Hepatic stellate cell (primary cell): Measurements from ENCODE around the gene MYOM1.
"Not testable (repeated sequence)": the region's sequence is repeated elsewhere in the genome, so short reads cannot be mapped to it uniquely, and the experiment has no call there.

Experiments used
- DNase-seq: peaks from one replicate; pipeline ENCODE4 v3.0.0; 2011; ENCODE audit warnings: low spot score

Gene MYOM1

DNA sequence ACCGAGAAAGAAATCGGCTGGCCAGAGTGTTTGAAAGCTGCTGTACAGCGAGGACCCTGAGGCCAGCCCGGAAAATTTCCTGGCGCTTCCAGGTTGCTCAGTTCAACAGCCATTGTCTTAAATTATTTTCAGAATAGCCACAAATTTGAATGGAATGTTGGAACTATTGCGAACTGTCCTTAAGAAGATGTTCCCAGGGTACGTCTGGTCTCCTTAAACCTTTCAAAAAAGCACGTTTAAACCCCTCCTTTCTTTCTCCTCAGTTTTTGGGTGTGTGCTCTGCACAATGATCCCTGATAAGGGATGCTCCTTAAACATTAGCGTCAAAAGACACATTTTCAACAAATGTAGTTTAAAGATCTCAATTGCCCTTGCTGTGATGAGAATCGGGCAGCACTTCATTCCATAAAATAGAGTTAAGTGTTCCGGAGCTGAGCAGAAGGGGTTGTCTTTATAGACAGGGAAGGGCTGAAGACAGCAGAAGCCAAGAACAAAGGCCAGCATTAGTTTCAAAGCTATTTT lies 192.3 kb downstream of the MYOM1 start:
- DNase-seq: no peak

DNA sequence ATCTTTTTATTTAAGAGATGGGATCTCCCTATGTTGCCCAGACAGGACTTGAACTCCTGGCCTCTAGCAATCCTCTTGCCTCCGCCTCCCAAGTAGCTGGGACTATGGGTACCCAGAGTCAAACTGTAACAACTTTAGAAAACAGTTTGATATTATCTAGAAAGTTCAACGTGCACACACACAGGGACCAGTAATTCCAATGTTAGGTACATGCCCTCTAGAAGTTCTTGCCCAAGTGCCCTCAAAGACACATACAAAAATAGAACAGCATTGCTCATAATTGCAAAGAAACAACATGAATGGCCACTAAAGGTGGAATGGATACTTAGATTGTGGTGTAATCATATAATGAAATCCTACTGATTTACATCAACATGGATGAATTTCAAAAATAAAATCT lies 194.2 kb downstream of the MYOM1 start:
- DNase-seq: no peak

DNA sequence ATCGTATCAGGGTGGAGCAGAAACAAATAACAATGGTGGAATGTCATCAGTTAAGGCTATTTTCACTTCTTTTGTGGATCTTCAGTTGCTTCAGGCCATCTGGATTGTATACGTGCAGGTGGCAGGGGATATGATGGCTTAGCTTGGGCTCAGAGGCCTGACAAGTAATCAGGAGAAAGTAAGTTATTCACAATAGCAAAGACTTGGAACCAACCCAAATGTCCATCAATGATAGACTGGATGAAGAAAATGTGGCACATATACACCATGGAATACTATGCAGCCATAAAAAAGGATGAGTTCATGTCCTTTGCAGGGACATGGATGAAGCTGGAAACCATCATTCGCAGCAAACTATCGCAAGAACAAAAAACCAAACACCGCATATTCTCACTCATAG lies 196.2 kb downstream of the MYOM1 start:
- not testable (repeated sequence) for DNase-seq
